HG03066 (cell line): ENCODE results near the gene SNX6.
"Not testable (repeated sequence)": the region's sequence is repeated elsewhere in the genome, so short reads cannot be mapped to it uniquely, and the experiment has no call there.

Experiments used
- ATAC-seq: cut with Tn5 transposase; IDR thresholded peaks from one replicate; pipeline ENCODE4 v1.9.1; 2021; ENCODE audit warnings: low read depth; ENCODE audit not compliant: unreplicated experiment

Gene SNX6

DNA sequence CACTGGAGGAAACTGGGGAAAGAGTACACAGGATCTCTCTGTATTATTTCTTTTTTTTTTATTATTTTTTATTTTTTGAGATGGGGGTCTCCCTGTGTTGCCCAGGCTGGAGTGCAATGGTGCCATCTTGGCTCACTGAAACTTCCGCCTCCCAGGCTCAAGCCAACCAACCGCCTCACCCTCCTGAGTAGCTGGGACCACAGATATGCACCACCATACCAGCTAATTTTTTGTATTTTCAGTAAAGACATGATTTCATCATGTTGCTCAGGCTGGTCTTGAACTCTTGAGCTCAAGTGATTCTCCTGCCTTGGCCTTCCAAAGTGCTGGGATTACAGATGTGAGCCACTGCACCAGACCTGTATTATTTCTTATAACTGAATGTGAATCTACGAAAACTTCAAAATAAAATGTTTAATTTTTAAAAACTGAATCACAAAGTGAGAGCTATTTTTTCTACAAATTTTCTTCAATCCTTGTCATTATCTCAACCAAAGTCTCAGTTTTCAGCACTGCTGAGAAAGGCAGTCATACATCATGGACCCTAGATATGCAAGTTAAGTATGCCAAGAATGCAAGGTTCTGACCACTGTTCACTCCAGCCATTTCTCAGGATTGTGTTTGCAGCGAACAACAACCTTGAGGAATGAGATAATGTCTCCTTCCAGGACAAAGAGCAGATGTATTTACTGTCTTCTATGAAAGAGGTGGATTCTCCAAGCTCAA, 92.8 kb downstream of the SNX6 start:
- no peak for ATAC-seq

DNA sequence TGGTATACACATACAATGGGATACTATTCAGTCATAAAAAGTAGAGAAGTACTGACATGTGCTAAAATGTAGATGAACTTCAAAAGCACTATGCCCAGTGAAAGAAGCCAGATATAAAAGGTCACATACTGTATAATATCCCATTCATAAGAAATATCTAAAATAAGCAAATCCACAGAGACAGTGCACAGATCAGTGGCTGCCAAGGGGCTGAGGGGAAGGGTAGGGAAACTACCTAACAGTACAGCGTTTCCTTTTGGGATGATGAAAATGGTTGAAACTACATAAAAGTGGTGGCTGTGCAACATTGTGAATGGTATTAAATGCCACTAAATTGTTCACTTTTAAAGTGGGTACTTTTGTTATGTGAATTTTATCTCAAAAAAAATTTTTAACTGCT, 102.4 kb downstream of the SNX6 start:
- no peak for ATAC-seq

DNA sequence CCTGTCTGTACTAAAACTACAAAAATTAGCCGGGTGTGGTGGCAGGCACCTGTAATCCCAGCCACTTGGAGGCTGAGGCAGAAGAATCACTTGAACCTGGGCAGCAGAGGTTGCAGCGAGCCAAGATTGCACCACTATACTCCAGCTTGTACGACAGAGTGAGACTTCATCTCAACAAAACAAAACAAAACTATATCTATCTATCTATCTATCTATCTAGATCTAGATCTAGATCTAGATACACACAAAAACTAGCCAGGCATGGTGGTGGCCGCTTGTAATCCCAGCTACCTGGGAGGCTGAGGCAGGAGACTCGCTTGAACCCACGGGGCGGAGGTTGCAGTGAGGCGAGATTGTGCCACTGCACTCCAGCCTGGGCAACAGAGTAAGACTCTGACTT, 105.7 kb downstream of the SNX6 start:
- not testable (repeated sequence) for ATAC-seq

DNA sequence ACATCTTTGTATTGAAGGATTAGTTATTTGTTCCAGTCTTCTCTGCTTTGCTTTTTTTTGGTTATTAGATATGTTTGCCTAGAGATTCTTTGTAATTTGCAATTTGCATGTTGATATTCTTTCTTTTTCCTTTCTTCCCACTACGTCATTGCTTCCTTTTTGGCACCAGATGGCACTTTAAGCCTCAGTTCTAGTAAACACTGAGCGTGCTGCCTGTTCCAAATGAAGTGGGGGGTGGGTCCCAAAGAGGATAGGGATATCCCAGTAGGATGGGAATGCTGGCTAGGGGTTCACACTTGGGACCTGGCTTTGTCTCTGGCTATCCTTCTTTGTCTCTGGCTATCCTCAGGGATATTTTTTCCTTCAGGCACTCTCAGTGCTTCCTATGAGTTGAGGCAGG, 107.5 kb downstream of the SNX6 start:
- no peak for ATAC-seq

DNA sequence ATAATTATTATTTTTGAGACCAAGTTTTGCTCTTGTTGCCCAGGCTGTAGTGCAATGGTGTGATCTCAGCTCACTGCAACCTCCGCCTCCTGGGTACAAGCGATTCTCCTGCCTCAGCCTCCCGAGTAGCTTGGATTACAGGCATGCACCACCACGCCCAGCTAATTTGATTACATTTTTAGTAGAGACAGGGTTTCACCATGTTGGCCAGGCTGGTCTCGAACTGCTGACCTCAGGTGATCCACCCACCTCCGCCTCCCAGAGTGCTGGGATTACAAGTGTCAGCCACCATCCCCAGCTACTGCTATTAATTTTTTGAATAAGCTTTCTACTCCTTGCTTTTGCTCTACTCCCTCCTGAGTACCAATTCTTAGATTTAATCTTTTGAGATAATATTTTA, 108.9 kb downstream of the SNX6 start:
- not testable (repeated sequence) for ATAC-seq

DNA sequence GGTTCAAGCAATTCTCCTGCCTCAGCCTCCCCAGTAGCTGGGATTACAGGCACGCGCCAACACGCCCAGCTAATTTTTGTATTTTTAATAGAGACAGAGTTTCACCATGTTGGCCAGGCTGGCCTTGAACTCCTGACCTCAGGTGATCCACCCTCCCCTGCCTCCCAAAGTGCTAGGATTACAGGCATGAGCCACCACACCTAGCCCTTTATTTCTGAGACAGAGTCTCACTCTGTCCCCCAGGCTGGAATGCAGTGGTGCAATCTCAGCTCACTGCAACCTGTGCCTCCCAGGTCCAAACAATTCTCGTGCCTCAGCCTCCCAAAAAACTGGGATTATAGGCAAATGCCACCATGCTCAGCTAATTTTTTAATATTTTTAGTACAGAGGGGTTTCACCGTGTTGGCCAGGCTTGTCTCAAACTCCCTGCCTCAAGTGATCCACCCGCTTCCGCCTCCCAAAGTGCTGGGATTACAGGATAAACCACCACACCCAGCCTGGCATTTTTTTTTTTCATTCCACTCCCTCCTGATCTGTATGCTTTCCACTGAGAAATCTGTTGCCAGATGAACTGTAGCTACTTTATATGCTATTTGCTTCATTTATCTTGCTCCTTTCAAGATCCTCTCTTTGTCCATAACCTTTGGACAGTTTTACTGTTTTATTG, 109.5 kb downstream of the SNX6 start:
- not testable (repeated sequence) for ATAC-seq
